Neural progenitor cell (in vitro differentiated cells): ENCODE results near the gene KCNJ14. TPM values are rescaled to one million over a fixed set of nuclear protein-coding genes. Genes with fewer than 3 reads are reported as not detected.

ENCODE experiments used
- DNase-seq: peaks from one replicate; pipeline ENCODE4 v3.0.0-alpha.2; 2016; ENCODE audit warnings: low spot score
- H2AFZ ChIP-seq: fragments of 200-600 bp; sonication (generic); replicated peaks from 2 replicates; pipeline ENCODE4 v1.6.1; 2016; ENCODE audit warnings: antibody characterized with exemption
- H3F3A ChIP-seq: fragments of 200-600 bp; sonication (generic); 2 replicates; pipeline ENCODE4 v1.6.1; 2016; ENCODE audit warnings: antibody characterized with exemption, low read depth
- H3K27ac ChIP-seq: fragments of 200-600 bp; sonication (generic); 2 replicates; pipeline ENCODE4 v1.5.1; 2016; ENCODE audit warnings: mild to moderate bottlenecking
- H3K27me3 ChIP-seq: fragments of 200-600 bp; sonication (generic); 2 replicates; pipeline ENCODE4 v1.6.1; 2016; ENCODE audit warnings: mild to moderate bottlenecking, moderate library complexity
- H3K36me3 ChIP-seq: fragments of 200-600 bp; sonication (generic); 2 replicates; pipeline ENCODE4 v1.5.1; 2016
- H3K4me1 ChIP-seq: fragments of 200-600 bp; sonication (generic); 2 replicates; pipeline ENCODE4 v1.6.1; 2016; ENCODE audit warnings: mixed run types
- H3K4me2 ChIP-seq: fragments of 200-600 bp; sonication (generic); 2 replicates; pipeline ENCODE4 v1.6.1; 2016
- H3K4me3 ChIP-seq: fragments of 200-600 bp; sonication (generic); 2 replicates; pipeline ENCODE4 v1.5.1; 2016
- H3K79me2 ChIP-seq: fragments of 200-600 bp; sonication (generic); 2 replicates; pipeline ENCODE4 v1.6.1; 2016; ENCODE audit warnings: low read depth
- H3K9ac ChIP-seq: fragments of 200-600 bp; sonication (generic); 2 replicates; pipeline ENCODE4 v1.6.1; 2016
- H3K9me3 ChIP-seq: fragments of 200-600 bp; sonication (generic); 2 replicates; pipeline ENCODE4 v1.5.1; 2016; ENCODE audit warnings: low read depth
- H4K20me1 ChIP-seq: fragments of 200-600 bp; sonication (generic); 2 replicates; pipeline ENCODE4 v1.6.1; 2016; ENCODE audit warnings: low read depth
- H3K27ac Mint-ChIP-seq: 3 replicates; pipeline ENCODE4 v1.8.0; 2021; ENCODE audit warnings: mixed read lengths
- H3K27me3 Mint-ChIP-seq: 2 replicates; pipeline ENCODE4 v1.8.0; 2022; ENCODE audit warnings: low read depth, mild to moderate bottlenecking, inconsistent platforms, moderate library complexity, mixed read lengths; ENCODE audit not compliant: insufficient read depth
- H3K36me3 Mint-ChIP-seq: 3 replicates; pipeline ENCODE4 v1.8.0; 2021; ENCODE audit warnings: mixed read lengths
- H3K4me1 Mint-ChIP-seq: 3 replicates; pipeline ENCODE4 v1.8.0; 2021; ENCODE audit warnings: mixed read lengths
- H3K4me3 Mint-ChIP-seq: 3 replicates; pipeline ENCODE4 v1.8.0; 2021; ENCODE audit warnings: mild to moderate bottlenecking, moderate library complexity, mixed read lengths
- H3K9me3 Mint-ChIP-seq: 3 replicates; pipeline ENCODE4 v1.8.0; 2020; ENCODE audit warnings: mixed read lengths
- CTCF ChIP-seq: fragments of 200-600 bp; sonication (generic); IDR thresholded peaks from 2 replicates; pipeline ENCODE4 v1.5.1; 2017; ENCODE audit warnings: antibody characterized with exemption, mild to moderate bottlenecking
- EZH2 ChIP-seq: fragments of 200-600 bp; sonication (generic); IDR thresholded peaks from 2 replicates; pipeline ENCODE4 v1.6.1; 2017; ENCODE audit warnings: antibody characterized with exemption, mild to moderate bottlenecking, moderate library complexity
- EZH2phosphoT487 ChIP-seq: fragments of 200-600 bp; sonication (generic); IDR thresholded peaks from 2 replicates; pipeline ENCODE4 v1.6.1; 2017; ENCODE audit warnings: antibody characterized with exemption
- total RNA-seq: library from RNA; depleted of rRNA; stranded (reverse); fragments of >200 nt; gene quantifications from 2 replicates; pipeline ENCODE4 v1.2.3, GENCODE V29; 2015; ENCODE audit warnings: low replicate concordance

The KCNJ14 gene
- total RNA-seq, 1 donor from 2014 or later, result 0.69 TPM

DNA sequence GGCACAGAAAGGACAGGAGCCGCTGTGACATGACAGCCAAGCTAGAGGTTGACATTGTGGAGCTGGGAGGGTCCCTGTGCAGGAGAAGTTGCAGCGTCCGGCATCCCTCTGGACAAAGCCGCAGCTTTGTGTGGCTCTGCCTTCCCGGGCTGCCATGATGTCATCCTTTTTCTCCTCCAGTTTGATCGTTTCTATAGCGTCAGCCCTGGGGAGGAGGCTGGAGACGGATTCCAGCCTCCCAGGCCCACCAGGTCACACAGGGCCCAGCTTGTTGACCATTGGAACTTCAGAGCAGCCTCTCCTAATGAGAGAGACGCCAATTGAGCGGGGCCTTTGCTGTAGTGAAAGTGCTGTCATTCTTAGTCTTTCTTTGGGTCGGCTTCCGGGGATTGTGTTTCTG lies 3.8 kb upstream of the KCNJ14 start:
- H3K4me3 ChIP-seq, result no peak overlapping the region
- peaks cover 5% of the 10 kb centered on the region for H3K36me3 ChIP-seq

DNA sequence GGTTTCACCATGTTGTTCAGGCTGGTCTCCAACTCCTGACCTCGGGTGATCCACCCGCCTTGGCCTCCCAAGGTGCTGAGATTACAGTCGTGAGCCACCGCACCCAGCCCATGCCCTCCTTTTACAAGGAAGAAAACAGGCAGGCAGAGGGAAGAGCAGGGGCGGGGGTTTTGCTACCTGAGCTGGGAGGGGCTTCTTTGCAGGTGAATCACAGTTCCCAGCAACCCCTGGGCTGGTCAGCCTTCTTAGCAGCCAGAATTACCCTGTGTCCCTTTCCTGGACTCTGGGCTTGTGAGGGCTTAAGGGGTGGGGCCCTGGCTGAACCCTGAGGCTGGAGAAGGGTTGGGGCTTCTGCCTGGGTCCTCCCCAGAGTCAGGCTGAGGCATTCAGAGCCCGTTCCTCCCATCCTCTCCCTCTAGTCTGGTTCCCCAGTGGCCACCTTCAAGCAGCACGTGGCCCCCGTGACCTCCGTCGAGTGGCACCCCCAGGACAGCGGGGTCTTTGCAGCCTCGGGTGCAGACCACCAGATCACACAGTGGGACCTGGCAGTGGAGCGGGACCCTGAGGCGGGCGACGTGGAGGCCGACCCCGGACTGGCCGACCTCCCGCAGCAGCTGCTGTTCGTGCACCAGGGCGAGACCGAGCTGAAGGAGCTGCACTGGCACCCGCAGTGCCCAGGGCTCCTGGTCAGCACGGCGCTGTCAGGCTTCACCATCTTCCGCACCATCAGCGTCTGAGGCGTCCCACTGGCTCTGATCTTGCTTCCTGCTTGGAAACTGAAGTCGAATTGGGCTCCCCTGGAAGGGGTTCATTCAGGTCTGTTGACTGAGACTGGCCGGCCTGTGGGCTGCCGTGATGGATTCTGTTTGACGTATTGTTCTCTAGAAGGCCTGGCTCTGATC lies 2.8 kb upstream of the KCNJ14 start:
- H3K9me3 ChIP-seq, result no peaks in the 10 kb centered on the region
- H3K27ac ChIP-seq, result no peak overlapping the region
- H2AFZ ChIP-seq, result no peak overlapping the region
- H3K27me3 ChIP-seq, result no peaks in the 10 kb centered on the region
- Mint-ChIP-seq H3K27ac (no peak overlapping the region), H3K4me3 (no peak overlapping the region), H3K9me3 (no peaks in the 10 kb centered on the region), H3K4me1 (no peaks in the 10 kb centered on the region), H3K27me3 (peaks cover 5% of the 10 kb centered on the region), H3K36me3 (peaks cover 16% of the 10 kb centered on the region)
- no peak overlapping the region for H3K4me2 ChIP-seq
- no peak overlapping the region for H3K9ac ChIP-seq
- H3K79me2 ChIP-seq, result peaks cover 3% of the 10 kb centered on the region
- no peak for TF ChIP-seq EZH2phosphoT487
- TF ChIP-seq CTCF, result no peak
- no peak overlapping the region for H3K4me3 ChIP-seq
- no peaks in the 10 kb centered on the region for H3K4me1 ChIP-seq
- H3K36me3 ChIP-seq, result peaks cover 2% of the 10 kb centered on the region
- no peaks in the 10 kb centered on the region for H3F3A ChIP-seq
- no peaks in the 10 kb centered on the region for H4K20me1 ChIP-seq
- no peak for DNase-seq

More for the DNA sequence above, 3.8 kb upstream of the KCNJ14 start:
- Histone ChIP-seq H3K9ac (no peak overlapping the region), H3K79me2 (peaks cover 10% of the 10 kb centered on the region), H3K4me2 (no peak overlapping the region), H3K9me3 (no peaks in the 10 kb centered on the region), H3F3A (no peaks in the 10 kb centered on the region), H3K27ac (no peak overlapping the region), H3K27me3 (no peaks in the 10 kb centered on the region), H3K4me1 (no peaks in the 10 kb centered on the region), H4K20me1 (no peaks in the 10 kb centered on the region), H2AFZ (no peak overlapping the region)
- Mint-ChIP-seq H3K9me3 (no peaks in the 10 kb centered on the region), H3K4me3 (no peak overlapping the region), H3K36me3 (peaks cover 18% of the 10 kb centered on the region), H3K27ac (no peak overlapping the region), H3K4me1 (no peaks in the 10 kb centered on the region), H3K27me3 (peaks cover 5% of the 10 kb centered on the region)
- DNase-seq, result no peak
- TF ChIP-seq CTCF (no peak), EZH2 (no peak), EZH2phosphoT487 (no peak)

DNA sequence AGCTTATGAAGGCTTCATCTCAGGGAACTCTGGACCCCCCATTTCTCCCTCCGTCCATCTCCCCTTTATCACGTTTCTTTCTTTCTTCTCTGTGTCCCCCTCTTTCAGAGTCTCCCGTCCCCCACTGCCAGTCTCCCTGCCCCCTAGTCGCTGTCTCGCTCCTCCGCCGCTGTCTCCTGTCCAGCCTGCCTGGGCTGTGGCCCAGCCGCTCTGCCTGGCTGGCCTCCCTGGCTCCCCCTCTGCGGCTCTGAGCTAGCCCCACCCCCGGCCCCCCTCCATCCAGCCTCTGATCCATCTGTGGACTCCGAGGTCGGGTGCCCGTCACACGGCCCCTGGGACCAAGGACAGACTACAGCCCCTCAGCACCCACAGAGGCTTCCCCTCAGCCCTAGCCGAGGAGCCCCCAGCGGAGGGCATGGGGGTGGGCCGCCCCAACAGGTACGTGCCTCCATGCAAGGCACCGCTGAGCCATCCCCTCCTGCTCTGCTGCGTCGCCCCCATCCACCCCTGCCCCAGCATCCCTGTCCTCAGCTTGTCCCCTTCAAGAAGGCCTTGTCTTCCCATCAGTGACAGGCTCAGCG lies 1.1 kb upstream of the KCNJ14 start:
- Mint-ChIP-seq H3K4me3 (no peak overlapping the region), H3K9me3 (no peaks in the 10 kb centered on the region), H3K4me1 (no peaks in the 10 kb centered on the region), H3K36me3 (peaks cover 14% of the 10 kb centered on the region), H3K27me3 (peaks cover 7% of the 10 kb centered on the region), H3K27ac (peak overlapping the region; percentile 19)
- TF ChIP-seq EZH2 (no peak), EZH2phosphoT487 (no peak), CTCF (no peak)
- Histone ChIP-seq H3K79me2 (no peaks in the 10 kb centered on the region), H3F3A (no peaks in the 10 kb centered on the region), H4K20me1 (no peaks in the 10 kb centered on the region), H3K4me2 (no peak overlapping the region), H3K27ac (no peak overlapping the region), H3K9ac (no peak overlapping the region), H3K27me3 (no peaks in the 10 kb centered on the region), H3K9me3 (no peaks in the 10 kb centered on the region), H3K4me3 (no peak overlapping the region), H3K36me3 (no peaks in the 10 kb centered on the region), H2AFZ (no peak overlapping the region), H3K4me1 (no peaks in the 10 kb centered on the region)
- no peak for DNase-seq
